Activated gamma-delta T cell (primary cell): Measurements from ENCODE around the gene NRCAM.

ENCODE experiments used
- DNase-seq: peaks from one replicate; lab custom pipeline; 2025; lab: John Stamatoyannopoulos, UW

The NRCAM gene

DNA sequence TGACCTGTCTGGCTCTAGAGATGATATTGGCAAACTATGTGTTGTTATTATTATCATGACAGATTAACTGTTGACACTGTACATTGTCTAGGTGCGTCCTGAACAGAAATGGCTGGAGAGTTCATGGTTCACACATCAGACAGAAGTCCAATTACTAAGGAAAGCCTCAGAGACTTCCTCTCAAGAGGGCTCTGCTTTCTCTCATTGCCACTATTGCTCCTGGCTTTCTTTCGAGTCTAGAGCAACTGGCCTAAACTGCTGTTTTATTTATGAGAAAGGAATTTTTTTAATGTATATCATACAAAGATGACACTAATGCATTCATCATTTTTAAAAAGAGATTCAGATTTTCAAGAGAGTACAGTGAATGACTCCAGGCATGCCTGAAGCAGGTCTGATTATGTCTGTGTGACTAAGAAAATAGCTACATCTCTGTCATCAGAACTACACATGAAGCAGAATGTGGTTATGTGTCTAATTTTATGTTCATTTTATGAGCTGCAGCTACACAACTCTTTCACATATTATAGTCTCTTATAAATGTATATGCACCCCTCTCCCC, 30.4 kb downstream of the NRCAM start:
- no peak for DNase-seq

DNA sequence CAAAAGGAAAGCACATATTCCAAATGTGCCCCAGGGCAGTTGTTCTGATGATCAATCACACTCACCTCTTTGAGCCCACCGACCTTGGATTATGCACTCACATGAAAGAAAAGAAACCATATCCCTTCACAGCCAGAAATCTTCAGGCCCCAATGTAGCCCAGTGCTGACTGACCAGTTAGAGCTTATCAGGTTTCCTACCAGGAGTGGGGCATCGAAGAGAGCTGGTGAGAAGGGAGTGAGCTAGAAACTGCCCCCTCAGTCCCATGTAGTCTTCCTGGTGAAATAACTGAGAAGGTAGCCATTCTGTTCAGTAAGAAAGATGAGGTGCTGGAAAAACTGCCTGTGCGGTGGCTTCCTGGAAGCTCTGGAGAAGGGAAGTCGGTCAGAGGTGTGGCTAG, 32.2 kb downstream of the NRCAM start:
- no peak for DNase-seq

DNA sequence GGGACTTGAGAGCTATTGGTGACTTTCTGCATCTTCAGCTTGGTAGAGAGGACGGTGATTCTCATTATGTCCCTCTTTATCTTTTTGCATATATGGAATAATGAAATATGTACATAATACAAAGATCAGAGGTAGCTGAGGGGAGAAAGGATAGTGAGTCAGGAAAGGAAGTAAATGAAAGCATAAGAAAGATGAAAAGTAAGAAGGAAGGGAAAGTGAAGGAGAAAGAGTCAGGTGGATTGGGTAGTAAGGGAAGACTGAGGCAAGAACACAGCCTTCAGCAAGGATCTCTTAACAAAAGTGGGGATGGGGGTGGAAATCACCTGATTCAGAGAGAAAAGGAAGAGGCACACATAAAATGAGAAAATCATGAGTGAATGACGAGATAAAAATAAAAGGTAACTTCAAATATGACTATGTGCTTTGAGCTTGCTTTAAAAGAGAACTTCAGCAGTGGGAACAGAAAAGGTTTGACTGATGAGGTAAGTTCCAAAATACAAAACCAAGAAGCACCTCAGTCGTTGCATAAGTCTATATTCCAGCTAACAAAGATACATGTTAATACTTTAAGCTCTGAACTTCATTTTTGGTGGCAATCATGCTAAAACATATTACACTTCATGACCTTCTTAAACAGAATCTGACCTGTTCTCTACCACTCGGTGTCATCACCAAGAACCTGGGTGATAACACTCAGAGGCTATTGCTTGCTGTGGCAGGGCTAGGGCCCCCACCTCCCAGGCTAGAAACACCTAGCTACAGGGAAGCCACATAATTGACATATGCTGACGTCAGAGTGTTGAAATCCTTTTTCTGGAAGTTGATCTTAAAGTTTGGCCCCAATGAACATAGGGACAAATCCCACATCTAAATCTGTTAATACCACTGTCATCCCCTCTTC, 32.9 kb downstream of the NRCAM start:
- DNase-seq = no peak

DNA sequence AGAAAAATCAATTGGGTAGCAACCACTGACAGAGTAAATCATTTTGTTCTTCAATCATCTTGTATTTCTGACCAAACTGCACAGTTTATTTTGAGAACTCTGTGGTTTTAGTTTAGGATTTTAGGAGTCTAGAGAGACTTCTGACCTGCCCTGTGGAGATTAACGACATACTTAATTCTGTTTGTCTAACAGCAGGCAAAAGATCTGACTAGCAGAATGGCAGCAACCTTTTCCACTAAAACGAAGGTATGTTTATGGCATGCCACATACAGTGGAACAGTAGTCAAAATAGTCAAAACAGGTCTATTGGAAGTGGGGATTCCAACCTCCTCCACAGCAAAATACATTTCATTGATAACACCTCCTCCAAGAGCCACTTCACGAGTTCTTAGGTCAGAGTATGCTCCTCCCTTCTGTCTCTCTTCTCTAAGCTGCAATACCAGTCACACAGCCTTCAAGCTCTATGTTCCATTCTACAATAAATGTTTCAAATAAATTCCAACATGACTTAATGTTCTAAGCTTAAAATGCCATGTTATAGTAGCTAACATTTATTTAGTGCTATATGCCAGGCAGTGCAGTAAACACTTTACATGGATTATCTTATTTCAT, 34.4 kb downstream of the NRCAM start:
- DNase-seq = no peak

DNA sequence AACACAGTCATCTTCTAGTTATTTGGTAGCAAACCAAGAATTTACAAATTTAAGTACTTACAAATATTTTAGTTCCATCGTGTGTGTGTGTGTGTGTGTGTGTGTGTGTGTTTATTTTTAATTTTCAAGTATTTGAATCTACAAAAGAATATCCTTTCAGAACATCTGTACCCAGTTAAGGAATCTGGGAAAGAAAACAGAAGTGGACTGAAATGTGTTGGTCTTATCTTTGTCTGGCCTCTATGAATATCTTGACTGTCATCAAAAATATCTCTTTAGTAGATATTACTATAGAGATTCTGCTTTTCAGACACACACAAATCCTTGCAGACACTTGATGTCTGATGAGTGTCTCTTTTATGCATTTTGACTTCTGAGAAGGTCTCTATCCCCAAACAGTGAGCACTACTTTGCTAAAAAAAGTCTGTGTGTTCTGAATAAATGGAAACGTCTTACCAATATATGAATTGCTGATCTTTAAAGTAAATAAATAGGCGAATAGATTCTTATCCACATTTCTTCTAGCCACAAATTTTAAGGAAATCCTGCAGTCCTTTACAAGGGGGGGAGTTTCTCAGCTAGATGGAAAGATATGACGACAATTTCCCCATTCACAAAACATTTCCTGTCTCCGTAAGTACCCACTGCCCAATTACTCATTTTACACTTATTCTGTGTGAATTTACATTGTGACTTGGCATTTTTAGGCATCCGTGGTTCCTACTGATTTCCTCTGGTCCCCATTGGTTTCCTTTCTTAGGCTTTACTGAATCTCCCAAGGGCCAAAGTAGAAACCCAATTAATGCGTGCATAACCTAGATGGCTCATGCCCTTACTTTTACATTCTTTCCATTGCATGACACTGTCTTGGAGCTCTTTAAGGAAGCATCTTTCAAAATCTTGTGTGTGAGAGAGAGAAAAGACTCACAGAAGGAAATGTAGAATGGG, 36.0 kb downstream of the NRCAM start:
- DNase-seq = no peak

DNA sequence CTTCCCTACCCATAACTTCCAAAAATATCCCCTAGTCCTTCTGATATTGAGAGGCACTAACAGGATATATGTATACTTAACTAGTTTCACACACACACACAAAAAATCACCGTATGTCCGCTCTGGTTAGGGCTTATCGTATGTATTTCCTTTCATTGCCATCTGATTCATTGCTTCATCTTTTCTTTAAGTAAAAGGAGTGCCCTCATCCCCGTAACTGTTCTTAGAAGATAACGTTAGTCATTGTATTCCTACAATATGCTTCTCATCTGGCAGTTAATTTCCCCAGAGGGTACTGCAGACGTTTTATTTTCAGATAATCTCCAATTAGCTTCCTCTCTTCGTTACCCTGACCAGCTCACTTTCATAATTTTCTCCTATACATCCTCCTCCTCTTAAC, 37.3 kb downstream of the NRCAM start:
- DNase-seq = no peak

DNA sequence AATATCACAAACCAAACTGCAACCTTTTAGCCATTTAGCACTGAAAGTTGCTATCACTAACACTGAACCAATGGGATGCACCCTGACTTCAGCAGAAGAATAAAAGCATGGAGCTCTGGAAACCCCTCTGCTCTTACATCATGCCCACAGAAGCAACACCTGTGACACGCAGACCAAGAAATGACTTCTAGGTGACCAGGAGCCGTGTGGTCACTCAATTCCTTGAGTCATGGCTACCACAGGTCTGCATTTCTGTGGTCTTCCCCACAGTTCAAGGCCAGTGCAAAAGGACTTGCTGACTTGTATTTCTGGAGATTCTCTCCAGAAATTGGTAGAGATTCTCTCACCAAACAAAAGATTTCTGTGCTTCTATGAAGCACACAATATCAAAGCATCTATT, 38.3 kb downstream of the NRCAM start:
- DNase-seq = no peak

DNA sequence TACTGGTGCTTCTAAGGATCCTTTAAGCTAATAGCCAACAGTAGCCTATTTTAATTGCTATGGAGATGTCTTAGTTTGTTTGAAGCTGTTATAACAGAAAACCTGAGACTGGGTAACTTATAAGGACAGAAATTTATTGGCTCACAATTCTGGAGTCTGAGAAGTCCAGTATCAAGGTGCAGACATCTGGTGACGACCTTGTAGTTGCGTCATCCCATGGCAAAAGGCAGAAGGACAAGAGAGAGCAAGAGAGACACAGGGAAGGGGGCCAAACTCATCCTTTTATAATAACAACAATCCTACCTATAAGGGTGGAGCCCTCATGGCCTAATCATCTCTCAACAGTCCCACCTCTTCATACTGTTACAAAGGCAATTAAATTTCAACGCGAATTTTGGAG, 39.1 kb downstream of the NRCAM start:
- DNase-seq = no peak

DNA sequence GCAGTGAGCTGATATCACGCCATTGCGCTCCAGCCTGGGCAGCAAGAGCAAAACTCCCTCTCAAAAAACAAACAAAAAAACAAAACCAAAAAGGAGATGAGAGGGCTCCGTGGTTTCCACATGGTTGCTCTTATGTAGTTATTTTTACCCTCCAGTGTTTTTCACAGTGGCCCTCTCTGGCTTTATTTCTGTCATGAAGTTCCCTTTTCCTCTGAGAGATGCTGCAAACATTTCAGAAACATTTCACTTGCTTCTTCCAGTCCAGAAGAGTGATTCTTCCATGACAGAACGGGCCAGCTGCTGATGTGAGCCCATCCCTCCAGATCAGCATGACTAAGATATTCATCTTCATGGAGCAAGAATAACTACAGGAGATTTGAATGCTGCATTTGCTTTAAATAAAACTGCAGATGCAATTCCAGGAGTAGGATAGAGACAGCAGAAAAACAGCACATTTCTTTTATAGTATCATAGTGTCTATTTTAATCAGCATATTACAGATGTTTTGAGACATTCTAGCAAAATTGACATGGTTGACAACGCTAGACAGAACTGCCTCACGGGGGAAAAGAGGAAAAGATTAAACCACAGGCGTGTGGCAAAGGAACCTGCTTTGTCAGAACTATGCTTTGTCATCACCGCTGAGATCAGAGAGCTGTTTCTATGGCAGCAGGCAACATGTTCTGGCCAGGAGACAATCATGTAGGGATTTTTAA, 40.3 kb downstream of the NRCAM start:
- DNase-seq = no peak

DNA sequence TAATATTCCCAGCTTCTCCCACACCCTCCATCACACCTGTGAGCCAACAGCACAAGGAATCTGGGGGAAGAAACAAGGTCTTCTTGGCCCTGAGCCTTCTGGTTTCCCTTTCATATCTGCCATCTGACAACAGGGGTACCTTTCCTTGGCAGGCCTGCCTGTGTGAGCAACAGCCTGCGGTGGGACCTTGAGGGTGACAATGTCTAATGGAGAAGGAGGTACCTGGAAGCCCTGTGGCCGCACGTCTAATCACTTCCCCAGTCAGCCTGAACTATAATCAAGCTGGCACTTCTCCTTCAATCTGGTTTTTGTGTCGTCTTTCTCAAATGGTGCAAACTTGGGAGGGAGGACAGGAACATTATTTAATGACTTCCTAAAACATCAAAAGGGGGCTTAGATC, 41.2 kb downstream of the NRCAM start:
- no peak for DNase-seq

DNA sequence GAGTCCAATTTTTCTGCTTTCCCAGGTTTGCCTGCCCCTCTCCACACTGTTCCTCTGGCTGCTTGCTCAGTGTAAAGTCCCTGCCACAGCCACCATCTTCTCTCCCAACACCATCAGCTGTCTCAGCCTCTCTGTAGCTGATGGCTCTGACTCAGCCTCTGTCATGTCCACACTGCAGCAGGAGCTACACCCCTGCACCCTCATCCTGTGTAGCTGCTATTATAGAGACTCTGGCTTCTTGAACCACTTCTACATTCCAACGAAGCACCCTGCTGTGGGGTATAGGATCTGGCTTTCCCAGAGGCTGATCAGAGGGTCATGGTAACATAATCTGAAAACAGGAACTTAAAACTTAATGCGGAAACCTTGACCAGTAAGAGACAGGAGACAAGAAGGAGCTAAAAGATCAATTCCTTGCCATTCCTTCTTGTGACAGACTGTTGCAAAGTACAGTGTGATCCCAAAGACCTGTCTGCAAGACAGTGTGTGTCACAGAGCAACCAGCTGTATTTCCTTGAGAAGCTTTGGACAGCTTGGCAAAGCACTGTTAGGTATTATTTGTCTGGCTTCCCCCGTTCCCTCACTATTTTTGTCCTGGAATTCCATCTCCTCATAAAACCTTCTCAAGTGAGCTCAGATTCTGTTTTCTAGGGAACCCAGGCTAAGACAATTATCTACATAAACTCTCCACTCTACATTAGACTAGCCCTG, 42.3 kb downstream of the NRCAM start:
- DNase-seq = no peak

DNA sequence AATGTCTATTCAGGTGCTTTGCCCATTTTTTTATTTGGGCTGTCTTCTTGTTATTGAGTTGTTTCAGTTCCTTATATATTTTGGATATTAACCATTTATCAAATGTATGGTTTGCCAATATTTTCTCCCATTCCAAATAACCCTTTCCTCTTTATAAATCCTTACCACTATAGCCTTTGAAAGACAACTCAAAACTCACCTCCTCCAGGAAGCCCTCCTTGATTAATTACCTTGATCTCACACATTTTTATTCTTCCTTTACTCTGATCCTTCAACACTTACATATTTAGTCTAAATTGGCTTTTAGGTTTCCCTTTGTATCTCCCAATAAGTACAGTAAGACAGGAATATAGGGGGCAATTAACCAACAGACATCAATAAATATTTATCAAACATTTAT, 42.9 kb downstream of the NRCAM start:
- no peak for DNase-seq

DNA sequence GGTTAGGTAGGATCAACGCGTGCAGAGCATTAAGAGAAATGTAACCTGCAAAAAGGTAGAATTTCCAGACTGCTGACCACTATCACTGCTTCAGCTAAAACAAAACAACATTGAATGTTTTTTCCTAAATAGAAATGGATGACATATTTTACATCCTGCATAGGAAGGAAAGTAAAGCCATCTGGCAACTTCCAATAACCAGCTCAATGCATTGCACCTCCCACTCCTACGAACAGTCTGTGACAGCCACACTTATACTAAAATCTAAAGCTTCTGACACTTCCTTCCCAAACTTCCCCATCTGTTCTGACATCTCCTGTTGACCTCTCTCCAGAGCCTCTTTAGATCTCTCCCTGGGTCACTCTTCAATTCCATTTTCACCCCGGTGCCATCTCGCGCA, 47.1 kb downstream of the NRCAM start:
- DNase-seq = no peak

DNA sequence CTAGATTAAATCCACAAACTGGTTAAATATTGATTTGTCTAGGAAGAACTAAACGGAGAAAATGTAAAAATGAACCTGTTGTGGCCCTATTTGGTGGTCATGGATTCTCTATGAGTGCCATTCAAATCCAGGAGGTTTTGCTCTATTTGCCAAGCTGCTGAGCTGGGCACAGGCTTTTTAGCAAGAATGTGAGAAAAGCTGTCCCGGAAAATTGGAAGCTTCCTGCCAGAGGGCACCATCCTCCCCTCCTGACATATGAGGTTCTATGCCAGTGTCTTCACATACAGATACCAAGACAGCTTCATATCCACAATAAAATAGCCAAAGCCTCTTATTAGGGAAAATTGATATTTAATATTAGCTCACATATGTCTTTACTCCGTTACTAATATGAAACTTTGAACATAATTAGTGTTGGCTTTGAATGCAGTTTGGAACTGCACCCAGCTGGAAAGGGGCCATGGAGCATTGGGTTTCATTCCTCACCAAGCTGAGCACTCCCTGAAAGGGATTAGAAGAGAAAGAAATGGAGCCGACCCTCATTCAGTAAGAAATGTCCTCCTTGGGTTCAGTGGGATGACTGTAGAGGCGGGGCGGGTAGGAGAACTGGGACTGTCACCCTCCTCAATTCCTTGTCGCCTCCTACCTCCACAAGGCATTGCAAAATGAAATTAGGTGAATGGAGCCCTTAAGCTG, 47.8 kb downstream of the NRCAM start:
- no peak for DNase-seq

DNA sequence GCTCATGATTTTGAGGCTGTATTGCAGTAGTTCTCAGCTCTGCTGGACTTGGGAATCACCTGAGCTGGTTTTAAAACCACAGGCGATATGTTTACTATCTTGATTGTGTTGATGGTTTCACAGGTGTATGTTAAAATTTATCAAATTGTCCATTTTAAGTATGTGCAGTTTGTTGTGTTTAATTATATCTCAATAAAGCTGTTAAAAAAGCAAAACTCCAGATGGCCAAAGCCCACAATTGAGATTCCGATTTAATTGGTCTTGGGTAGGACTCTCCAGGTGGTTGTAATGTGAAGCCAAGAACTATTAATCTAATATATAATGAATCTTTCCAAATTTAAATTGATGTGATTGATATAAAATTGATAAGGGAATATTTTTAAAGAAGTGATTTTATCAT, 48.6 kb downstream of the NRCAM start:
- no peak for DNase-seq

DNA sequence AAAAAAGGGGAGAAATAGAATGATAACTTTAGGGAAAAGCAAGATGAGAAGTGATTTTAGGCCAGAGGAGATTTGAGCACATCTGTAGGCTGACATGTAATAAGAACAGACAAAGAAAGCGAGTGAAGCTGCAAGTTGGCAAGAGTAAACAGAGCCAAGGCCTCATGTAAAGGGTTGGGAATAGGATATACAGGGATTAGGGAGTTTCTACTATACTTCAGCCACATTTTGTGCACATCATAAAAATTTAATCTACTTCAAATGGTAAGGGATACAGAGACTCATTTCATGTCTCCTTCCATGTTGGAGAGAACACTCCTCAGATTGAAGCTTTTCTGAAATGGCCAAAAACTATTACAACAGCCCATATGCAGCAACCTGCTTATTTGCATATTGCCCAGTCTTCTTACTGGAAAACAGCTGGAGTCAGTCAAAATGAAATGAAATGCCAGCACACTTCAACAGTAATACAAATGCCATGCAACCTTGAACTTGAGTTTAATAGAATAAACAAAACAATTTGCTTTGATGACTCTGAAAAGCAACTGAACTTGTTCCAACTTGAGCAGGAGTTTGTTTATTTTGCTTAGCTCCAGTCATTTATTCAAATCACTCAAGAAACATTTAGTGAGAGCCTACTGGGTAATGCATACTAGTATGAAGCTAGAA, 49.9 kb downstream of the NRCAM start:
- no peak for DNase-seq

DNA sequence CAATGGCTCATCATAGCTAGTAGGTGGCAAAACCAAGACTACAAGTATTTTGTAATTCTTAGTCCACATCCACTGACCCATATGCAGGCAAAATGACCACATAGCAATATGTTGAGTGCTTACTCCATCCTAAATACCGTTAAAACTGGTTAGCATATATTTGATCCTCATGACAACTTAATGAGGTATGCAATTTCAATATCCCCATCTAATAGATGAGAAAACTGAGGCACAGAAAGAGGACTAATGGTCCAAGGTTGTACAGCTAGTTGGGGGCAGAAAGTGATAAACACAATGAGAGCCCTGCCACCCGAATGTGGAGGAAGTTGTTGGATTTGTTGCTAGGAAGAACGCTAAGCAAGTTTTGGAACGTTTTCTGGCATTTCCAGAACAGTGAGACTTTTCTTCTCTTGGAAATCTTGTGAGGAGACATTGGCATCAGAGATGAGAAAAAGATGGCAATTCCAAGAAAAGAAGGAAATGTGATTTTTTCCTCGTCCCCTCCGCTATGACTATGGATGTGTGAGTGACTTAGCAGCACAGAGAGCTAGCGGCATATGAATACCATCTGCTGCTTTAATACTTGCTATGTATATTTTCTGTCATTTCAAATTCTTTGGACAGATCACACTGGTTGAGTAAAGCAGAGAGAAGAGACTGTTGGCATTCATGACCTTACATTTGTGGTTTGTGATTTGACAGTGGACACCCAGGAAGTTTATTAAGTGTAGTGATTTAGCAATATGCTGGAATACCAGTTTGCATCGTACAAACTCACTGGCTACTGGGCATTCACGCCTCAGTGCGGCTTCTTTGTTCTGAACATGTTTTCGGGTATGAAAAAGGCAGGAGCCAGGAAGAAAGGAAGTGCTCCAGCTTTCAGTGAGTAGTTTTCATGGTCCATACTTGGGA, 51.5 kb downstream of the NRCAM start:
- DNase-seq = no peak

DNA sequence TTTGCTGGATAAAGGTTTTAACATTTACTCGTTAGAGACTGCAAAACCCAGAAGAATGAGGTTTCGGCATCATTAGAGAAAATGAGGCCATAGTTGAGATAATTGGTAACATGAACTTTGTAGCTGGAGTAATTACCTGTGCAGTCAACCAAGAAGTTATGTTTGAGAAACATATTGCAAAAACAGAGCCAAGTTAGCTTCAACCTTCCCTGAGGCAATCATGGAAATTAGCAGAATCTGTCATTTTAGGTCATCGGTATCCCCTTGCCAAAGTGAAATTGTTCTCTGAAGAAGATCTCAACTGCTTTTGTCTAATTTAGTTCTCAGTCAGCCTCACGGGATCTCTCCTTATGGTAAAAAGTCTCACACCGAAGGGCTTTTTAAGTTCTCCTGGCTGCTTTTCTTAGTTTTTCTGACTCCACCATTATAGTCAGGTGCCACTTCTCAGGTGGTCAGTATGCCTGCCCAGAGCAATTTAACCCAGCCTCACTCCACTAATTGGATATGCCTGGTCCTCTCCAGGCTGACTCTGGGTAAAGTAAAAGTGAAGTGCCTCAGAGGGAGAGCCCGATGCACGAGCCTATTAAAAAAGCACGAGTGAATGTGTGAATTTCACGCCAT, 52.5 kb downstream of the NRCAM start:
- DNase-seq = no peak
